GM19240 (cell line): ENCODE data around the gene CLEC2L.

Source experiments
- DNase-seq: peaks from one replicate; pipeline ENCODE4 v3.0.0; 2011; ENCODE audit warnings: low spot score; ENCODE audit not compliant: insufficient read length

CLEC2L gene

DNA sequence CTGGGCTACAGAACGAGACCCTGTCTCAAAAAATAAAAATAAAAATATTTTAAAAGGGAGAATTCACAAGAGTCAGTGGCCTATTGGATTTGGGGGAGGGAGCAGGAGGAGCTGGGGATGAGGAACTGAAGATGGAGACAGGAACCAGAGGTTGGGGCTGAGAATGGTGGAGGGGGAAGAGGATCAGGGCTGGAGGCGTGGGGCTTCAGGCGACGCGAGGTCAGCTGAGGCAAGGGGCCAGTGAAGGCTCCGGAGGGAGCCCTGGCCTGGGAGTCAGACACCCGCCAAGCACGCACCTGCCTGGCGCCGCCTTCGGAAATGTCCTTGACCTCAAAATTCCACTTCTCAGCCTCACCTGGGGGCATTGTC is 671 bp upstream of the CLEC2L start:
- DNase-seq: no peak

DNA sequence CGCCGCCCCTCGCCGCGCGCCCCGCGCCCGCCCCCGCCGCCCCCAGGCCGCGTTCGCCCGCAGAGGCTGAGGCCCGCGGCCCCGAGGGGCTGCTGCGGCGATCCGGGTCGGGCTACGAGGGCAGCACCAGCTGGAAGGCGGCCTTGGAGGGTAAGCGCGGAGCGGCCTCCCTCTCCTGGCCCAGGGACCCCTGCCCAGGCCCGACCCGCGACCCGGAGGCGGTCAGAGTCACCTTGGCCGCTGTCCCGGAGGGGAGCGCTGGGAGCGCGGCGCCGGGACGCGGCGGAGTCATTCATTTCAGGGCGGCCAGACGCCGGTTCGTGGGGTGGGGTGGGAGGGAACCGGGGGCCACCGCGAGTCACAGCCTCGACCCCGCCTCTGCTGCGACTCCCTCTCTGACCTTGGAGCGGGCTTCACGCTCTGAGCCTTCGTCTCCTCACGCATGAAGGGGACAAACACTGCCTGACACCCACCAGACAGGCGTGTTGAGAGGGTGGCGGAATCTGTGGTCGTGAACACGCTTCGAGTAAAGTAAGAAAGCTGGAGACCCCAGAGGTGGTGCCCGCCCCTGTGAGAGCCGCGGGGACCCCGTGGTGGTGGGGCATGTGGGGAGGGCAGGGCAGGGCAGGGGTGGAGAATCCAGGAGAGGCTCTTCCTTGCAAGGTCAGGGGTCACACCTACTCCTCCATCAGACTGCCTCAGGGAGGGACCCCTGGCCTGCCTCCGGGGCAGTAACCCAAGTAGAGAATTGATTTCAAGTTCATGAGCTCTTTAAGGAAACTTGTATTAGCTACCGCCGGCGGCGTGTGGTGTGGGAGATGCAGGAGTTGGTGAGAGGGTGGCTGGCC is 707 bp downstream of the CLEC2L start:
- no peak for DNase-seq

DNA sequence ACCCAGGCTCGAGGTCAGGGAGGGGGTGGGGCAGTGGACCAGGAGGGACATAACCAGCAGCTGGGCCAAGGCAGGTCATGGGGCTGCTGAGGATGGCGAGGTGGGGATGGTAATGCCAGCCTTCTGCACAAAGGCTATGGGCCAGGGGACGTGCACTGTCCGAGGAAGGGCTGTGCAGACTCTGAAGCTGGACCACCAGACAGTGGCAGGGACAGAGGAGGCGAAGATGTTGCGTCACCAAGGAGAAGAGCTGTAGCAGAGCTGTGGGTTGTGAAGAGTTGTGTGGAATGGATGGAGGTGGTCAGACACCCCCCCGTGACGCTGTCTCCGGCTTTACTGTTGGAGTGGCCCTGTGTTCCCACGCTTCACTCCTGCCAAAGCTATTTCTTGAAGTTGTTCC is 1.8 kb downstream of the CLEC2L start:
- DNase-seq: no peak

DNA sequence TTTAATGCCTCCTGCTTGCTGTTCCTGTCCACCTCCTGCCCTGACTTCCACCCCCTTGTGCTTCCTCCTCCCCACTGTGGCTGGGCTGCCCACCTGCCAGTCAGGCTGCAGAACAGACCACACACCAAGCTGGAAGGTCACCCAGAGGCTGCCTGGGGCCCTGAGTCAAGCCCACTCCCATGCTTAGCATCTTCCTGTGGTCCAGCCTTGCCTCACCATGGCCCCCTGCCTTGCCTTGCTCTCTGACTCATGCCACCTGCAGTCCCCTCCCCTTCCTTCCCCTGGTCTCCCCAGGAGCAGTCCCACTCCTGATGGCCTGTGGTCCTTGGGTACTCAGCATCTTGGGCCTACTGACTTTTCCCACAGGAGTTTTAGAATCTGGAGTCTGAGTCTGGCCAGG is 2.3 kb downstream of the CLEC2L start:
- no peak for DNase-seq

DNA sequence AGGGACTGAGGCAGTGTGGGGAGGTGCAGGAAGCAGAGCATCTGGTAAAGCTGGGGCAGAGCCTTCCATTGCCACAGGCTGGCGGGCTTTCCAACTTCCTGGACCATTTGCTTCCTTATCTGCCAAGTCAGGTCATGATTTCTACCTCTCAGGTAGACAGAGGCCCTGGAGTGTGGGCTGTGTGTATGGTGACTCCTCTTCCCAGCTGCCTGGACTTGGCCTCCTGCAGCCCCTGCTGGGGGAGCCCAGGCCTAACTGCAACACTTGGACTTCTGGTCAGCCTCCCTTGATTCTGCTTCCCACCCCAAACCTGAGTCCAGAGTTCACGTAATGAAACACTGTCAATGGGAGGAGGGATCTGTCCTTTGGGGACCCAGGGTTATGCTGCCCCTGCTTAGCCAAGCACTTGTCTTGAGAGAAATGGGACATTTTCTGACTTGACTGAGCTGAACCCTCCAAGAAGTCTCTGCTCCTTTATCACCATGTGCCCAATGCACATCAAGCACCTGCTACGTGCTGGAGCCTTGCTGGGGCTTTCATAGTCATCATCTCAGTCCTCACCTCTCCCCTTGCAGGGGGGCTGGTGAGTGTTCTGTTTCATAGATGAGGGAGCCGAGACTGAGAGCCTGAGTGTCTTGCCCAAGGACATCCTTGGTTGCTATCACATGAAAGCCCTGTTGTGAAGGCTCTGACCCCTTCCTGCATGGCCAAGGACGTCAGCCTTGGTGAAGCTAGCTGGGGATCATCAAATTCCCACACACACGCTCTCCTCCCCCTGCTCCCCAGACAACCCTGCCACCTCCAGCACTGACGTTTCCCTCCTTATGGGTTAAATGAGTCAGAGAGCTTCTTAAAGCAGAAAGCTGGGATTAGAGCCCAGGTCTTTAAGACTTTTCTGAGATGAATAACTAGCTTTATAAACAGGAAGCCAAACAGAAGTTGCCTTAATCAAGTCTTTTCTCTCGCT is 3.4 kb downstream of the CLEC2L start:
- no peak for DNase-seq

DNA sequence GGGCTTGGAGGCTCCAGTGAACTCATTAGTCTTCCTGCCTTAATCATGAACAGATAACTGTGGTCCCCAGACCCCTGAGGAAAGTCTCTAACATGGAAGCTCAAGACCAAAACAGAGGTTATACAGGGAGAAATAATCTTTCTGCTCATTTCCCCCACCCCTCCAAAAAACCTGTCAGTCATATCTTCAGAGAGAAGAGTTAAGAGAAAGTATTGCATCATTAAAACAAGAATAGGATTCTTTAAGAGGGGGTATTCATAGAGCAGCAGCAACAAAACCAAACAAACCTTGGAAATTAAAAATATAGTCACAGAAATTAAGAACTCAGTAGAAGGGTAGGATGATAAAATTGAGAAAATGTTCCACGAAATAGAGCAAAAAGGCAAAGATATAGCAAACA is 7.6 kb downstream of the CLEC2L start:
- no peak for DNase-seq

DNA sequence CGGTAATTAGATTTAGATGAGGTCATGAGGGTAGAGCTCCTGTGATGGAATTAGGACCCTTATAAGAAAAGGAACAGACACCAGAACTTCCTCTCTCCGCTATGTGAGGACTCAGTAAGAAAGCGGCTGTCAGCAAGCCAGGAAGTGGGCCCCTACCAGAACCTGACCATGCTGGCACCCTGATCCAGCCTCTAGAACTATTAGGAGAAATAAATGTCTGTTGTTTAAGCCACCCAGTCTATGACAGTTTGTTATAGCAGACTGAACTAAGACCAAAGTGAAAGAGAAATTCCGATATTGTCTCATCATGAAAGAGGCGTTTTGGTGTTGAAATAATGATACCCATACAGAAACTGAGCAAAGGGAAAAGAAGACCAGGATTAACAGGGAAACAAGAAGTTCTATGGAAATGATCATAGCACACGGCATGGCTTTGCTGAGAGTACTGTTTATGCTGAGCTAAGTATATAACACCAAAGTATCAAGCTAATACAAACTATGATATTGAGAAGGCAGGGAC is 9.2 kb downstream of the CLEC2L start:
- DNase-seq: no peak

DNA sequence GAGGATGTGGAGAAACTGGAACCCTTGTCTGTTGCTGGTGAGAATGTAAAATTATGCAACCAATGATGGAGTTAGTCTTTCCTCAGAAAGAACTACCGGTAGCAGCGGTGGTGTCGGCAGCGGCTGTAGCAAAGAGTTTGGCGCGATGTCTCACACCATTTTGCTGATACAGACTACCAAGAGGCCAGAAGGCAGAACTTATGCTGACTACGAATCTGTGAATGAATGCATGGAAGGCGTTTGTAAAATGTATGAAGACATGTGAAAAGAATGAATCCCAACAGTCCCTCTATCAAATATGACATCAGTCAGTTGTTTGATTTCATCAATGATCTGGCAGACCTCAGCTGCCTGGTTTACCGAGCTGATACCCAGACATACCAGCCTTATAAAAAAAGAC is 10.6 kb downstream of the CLEC2L start:
- DNase-seq: no peak

DNA sequence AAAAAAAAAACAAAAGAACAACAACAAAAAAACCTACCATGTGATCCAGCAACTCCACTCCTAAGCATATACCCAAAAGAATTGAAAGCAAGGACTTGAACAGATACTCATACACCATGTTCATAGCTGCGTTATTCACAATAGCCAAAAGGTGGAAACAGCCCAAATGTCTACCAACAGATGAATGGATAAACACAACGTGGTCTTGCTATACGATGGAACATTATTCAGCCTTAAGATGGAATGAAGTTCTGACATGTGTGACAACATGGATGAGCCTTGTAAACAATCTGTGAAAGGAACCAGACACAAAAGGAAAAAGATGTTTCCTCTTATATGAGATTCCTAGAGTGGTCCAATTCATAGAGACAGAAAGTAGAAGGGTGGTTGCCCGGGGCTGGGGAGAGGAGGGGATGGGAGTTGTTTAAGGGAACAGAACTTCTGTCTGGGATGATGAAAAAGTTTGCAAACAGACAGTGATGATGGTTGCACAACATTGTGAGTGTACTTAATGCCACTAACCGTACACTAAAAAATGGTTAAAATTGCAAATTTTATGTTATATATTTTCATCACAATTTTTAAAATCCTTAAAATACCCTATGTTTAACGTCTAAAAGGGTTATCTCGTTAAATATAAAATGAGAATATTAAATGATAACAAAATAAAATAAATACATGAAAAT is 11.6 kb downstream of the CLEC2L start:
- DNase-seq: no peak

DNA sequence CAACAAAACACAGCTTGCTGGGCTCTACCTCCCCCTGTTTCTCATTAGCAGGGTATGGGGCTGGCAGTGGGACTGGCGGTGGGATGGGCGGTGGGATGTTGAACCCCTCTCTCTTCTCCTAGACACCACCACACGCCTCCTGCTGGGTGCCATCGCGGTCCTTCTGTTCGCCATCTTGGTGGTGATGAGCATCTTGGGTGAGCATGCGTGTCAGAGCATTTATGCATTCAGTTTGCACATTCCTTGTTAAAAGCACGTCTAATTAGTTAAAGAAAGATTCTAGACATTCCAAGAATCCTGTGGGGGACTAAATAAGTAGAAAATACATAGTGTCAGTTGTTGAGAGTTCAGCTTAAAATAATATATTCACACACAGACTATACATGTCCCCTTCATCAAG is 12.7 kb downstream of the CLEC2L start:
- no peak for DNase-seq

DNA sequence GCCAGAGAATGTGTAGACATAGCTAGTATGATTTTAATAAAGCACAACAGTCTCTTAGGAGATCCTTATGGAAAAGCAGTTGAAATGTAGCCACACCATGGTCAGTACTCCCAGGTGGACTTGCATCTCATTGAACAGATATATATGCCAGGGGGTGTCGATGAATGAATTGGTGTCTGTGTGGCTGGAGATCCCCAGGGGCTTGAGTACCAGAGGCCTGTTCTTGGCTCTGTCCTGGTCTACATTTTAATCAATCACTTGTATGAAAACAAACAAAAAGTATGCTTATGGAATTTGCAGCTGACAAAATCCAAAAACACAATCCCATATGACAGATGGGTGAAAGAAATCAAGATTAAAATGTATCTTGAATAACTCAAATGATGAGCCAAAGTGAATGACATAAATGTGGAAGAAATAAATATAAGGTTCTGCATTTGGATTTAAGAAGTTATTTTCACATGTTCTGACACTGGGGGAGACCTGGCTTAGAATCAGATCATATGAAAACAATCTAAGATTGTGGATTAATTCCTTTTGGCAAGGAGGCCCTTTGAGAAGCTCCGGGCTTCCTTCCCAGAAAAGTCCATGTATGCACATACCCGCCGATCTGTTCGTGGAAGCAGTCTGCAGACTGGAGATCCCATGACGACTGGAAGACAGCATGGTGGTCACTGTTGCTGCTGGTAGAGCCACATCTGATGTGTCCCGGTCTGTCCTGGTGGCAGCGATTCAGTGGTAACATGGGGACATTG is 15.6 kb downstream of the CLEC2L start:
- no peak for DNase-seq

DNA sequence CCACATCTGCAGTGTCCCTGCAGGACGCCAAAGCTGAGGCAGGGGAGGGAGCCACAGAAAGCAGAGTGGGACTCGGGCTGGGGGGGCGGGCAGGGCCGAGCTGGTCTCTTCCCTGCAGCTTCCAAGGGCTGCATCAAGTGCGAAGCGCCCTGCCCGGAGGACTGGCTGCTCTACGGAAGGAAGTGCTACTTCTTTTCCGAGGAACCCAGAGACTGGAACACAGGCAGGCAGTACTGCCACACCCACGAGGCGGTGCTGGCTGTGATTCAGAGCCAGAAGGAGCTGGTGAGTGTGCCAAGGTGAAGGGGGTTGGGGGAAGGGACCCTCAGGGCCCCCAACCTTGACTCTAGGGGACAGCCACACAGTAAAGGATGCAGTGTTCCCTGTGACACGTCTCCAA is 16.7 kb downstream of the CLEC2L start:
- DNase-seq: no peak

DNA sequence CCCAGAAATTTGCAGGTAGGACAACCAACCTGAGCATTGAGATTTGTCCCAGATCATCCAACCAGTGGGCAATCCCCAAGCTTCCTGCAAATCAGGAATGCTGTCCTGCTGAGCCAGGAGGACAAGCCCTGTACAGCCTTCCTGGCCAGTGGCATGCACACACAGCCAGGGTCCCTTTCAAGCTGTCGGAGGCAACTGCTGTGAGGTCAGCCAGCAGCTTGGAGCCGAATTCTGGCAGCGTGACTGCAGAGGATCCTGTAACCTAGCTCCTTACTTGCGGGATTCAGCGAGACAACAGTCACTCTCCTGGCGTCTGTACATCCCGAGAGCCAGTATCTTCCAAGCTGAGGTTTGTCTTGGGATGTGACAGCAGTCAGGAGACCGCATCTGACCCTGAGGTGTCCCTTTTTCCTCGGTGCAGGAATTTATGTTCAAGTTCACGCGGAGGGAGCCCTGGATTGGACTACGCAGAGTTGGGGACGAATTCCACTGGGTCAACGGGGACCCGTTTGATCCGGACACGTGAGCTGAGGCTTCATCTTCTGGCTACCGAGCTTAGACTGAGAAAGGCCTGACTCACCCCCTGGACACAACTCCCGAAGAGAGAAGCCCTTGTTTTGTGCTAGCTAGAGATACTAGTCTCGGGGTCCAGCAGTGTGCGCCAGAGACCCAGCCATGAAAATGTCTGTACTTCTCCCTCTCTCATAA is 18.3 kb downstream of the CLEC2L start:
- DNase-seq: no peak

DNA sequence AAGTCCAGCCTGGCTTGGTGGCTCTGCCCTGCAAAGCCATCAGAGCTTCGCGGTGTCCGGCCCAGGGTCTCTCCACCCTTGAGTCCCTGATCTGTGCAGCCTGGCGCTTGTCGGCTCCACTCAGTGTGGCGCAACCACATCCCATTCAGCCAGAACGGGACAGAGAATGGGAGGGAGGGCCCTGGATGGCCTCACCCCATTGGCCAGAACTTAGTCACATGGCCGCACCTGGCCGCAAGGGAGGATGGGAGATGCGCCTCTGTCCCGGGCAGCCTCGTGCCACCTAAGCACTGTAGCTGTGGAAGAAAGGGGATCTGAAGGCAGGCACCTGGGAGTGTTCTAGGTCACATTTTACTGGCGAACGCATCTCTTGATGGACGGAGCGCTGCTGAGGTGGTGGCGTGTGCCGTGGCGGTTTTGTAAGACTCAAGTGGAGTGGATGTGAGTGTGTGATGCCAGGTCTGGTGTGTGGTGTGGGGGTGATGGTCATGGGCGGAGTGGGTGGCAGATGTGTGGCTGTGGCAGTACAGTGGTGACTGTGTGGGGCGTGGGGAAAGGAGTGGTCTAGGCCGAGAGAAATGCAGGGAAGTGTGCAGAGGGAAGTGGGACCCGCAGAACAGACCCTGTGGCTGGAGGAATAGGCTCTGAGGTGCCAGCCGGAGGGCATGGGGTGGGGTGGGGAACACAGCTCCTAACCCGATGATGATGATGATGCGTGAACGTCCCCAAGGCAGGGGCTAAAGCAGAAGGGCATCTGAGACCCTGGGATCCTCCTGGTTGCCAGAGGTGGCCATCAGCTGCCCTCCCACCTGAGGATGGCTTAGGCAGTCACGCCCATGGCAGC is 19.0 kb downstream of the CLEC2L start:
- DNase-seq: no peak

DNA sequence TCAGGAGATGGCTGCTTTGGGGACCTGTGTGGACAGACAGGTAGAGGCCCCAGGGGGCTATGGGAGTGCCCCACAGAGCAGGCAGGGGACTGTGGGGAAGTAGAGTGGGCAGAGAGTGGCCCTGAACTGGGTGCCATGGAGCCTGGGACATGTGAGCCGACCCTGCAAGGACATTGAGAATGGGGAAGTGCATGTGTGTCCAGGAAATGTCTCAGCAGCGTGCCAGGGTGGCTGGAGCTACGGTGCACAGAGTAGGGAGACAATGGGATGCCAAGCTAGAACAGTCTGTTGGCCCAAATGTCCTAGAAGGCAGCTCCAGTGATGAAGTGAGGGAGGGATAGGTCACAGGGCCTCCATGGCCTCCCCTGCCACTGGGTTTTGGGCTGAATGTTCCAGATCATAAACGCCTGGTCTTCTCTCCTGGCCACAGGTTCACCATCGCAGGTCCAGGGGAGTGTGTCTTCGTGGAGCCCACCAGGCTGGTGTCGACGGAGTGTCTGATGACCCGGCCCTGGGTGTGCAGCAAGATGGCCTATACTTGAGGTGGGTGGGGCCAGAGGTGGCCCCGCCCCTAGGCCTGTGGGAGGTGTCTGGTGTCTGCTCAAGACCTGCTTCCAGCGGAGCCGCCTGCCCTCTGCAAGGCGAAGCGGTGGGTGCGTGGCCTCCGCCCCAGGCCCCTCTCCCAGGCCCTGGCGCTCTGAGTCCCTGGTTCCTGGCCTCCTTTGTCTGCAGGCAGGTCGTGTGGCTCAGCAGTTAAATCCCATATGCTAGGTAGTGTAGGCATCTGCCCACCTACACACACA is 20.5 kb downstream of the CLEC2L start:
- no peak for DNase-seq

DNA sequence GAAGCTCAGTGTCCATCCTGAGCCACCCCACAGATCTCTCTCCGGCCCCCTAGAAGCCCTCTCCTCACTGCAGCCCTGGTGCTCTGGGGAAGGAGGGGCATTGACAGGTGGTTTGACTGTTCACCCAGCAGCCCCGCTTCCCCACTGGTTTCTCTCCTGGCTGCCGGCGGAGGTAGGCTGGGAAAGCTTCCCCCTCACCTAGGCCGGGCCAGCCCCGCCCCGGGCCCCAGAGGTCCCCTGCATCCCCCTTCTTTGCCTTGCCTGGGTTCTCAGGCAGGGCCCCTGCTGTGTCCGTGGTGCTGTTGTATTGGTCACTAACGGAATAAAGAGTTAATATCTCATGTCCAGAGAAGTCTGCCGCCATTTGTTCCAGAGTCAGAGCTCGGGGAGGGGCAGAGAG is 21.2 kb downstream of the CLEC2L start:
- DNase-seq: no peak

DNA sequence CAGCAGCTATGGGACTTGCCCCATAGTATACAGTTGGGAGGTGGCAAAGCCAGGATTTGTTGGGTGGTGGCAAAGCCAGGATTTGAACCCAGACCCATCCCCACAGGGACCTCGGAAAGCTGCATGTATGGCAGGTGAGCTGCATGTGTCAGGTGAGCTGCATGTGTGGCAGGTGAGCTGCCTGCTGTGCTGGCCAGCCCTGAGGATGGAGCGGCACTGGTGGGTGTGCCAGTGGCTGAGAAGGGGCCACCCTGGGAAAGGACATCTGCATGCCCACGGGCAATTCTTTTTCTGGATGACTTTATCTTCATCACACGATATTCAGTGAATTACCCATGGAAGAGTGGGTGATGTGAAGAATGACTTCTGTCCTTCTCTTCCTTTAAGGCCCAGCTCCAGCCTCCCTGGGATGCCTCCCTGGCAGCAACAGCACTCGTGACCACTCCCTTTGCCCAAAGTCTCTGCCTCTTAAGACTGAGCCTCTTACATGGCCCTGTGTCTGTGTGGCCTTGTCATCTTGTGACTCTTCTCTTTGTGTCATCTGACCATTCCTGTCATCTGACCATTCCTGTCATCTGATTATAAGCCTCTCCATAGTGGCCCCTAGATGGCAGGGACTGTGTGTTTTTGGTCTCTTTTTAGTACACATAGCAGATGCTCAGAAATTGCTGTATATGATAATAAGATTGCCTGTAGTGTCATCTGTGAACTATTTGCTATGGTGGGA is 25.0 kb downstream of the CLEC2L start:
- DNase-seq: no peak
